SK-N-SH treated with all-trans-retinoic acid at 6 μM for 48 hours (cell line): Measurements from ENCODE around the gene RIMS4.

Source experiments
- ATAC-seq: fragments of 200-7000 bp; cut with Tn5 transposase; 3 replicates; pipeline ENCODE4 v1.9.1; 2020; ENCODE audit warnings: mild to moderate bottlenecking, moderate library complexity
- ARNTL ChIP-seq: fragments of 450-650 bp; formaldehyde crosslinking; IDR thresholded peaks from 2 replicates; pipeline ENCODE4 v1.5.0; 2020; ENCODE audit warnings: low read depth, mild to moderate bottlenecking, moderate library complexity, borderline replicate concordance
- BACH2 ChIP-seq: fragments of 250-450 bp; sonication (Bioruptor Pico); IDR thresholded peaks from 2 replicates; pipeline ENCODE4 v1.9.0; 2021; ENCODE audit warnings: mild to moderate bottlenecking, borderline replicate concordance
- CSDC2 ChIP-seq: fragments of 250-450 bp; sonication (Bioruptor Pico); IDR thresholded peaks from 2 replicates; pipeline ENCODE4 v1.5.0; 2020; ENCODE audit warnings: mild to moderate bottlenecking, moderate library complexity
- ESRRG ChIP-seq: fragments of 250-450 bp; sonication (Bioruptor Pico); IDR thresholded peaks from 2 replicates; pipeline ENCODE4 v1.6.1; 2021; ENCODE audit warnings: mild to moderate bottlenecking
- GLIS3 ChIP-seq: fragments of 250-450 bp; sonication (Bioruptor Pico); IDR thresholded peaks from 2 replicates; pipeline ENCODE4 v1.5.0; 2020; ENCODE audit warnings: mild to moderate bottlenecking, moderate library complexity
- ISL1 ChIP-seq: fragments of 250-450 bp; sonication (Bioruptor Pico); IDR thresholded peaks from 2 replicates; pipeline ENCODE4 v2.1.2; 2022; ENCODE audit warnings: mild to moderate bottlenecking, moderate library complexity
- OSR1 ChIP-seq: fragments of 250-450 bp; sonication (Bioruptor Pico); IDR thresholded peaks from 2 replicates; pipeline ENCODE4 v1.8.0; 2022; ENCODE audit warnings: moderate library complexity, mild to moderate bottlenecking, inconsistent platforms
- PPARA ChIP-seq: fragments of 250-450 bp; sonication (Bioruptor Pico); IDR thresholded peaks from 2 replicates; pipeline ENCODE4 v1.5.0; 2020; ENCODE audit warnings: mild to moderate bottlenecking, borderline replicate concordance
- RARB ChIP-seq: fragments of 250-450 bp; sonication (Bioruptor Pico); IDR thresholded peaks from 2 replicates; pipeline ENCODE4 v1.8.0; 2021; ENCODE audit warnings: mild to moderate bottlenecking, moderate library complexity
- TCF4 ChIP-seq: fragments of 250-450 bp; sonication (Bioruptor Pico); IDR thresholded peaks from 2 replicates; pipeline ENCODE4 v1.8.0; 2021; ENCODE audit warnings: mild to moderate bottlenecking, moderate library complexity, borderline replicate concordance
- TOX ChIP-seq: fragments of 250-450 bp; sonication (Bioruptor Pico); IDR thresholded peaks from 2 replicates; pipeline ENCODE4 v1.8.0; 2021; ENCODE audit warnings: mild to moderate bottlenecking, moderate library complexity, borderline replicate concordance
- ZC3H10 ChIP-seq: fragments of 250-450 bp; sonication (Bioruptor Pico); IDR thresholded peaks from 2 replicates; pipeline ENCODE4 v1.5.1; 2021; ENCODE audit warnings: mild to moderate bottlenecking, moderate library complexity
- ZFP3 ChIP-seq: fragments of 250-450 bp; sonication (Bioruptor Pico); IDR thresholded peaks from 2 replicates; pipeline ENCODE4 v1.5.0; 2020; ENCODE audit warnings: mild to moderate bottlenecking, moderate library complexity
- ZNF565 ChIP-seq: fragments of 450-650 bp; formaldehyde crosslinking; conservative IDR thresholded peaks from 2 replicates; pipeline ENCODE4 v1.5.0; 2020; ENCODE audit warnings: low read depth, mild to moderate bottlenecking, moderate library complexity
- ZNF70 ChIP-seq: fragments of 450-650 bp; formaldehyde crosslinking; IDR thresholded peaks from 2 replicates; pipeline ENCODE4 v1.5.0; 2020; ENCODE audit warnings: mild to moderate bottlenecking, moderate library complexity
- ZNF8 ChIP-seq: fragments of 450-650 bp; formaldehyde crosslinking; IDR thresholded peaks from 2 replicates; pipeline ENCODE4 v1.5.0; 2020; ENCODE audit warnings: mild to moderate bottlenecking, moderate library complexity
- TF ChIP-seq, protein P1 (sequence below): fragments of 250-450 bp; sonication (Bioruptor Pico); IDR thresholded peaks from 2 replicates; pipeline ENCODE4 v1.5.1; 2021; ENCODE audit warnings: mild to moderate bottlenecking, moderate library complexity
- TF ChIP-seq, protein P2 (sequence below): fragments of 250-450 bp; sonication (Bioruptor Pico); IDR thresholded peaks from 2 replicates; pipeline ENCODE4 v1.8.0; 2021; ENCODE audit warnings: low read depth, mild to moderate bottlenecking, moderate library complexity, borderline replicate concordance
- TF ChIP-seq, protein P3 (sequence below): fragments of 250-450 bp; sonication (Bioruptor Pico); IDR thresholded peaks from 2 replicates; pipeline ENCODE4 v1.5.1; 2020; ENCODE audit warnings: low read depth, mild to moderate bottlenecking, moderate library complexity
- TF ChIP-seq, protein P4 (sequence below): fragments of 250-450 bp; sonication (Bioruptor Pico); IDR thresholded peaks from 2 replicates; pipeline ENCODE4 v1.8.0; 2020; ENCODE audit warnings: mild to moderate bottlenecking, moderate library complexity, borderline replicate concordance

Gene RIMS4

DNA sequence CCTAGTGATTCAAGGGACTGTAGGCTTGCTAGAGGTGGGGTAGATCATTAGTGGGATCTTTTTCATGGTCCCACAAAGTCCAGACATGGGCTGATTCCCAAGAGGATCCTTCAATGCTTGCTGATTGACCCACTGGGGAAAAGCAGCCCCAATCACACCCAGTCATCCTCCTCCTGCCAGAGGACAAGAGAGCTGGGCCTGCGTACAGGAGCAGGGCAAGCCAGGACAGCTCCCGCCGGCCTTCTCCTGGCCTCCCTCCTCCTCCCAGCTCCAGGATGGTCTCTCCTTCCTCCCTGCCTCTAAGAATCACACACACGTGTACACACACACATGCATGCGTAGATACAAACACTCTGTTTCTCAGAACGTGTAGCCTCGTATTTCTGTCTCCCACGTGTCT is 37.7 kb downstream of the RIMS4 start (continued):
- TF ChIP-seq, protein P1, sequence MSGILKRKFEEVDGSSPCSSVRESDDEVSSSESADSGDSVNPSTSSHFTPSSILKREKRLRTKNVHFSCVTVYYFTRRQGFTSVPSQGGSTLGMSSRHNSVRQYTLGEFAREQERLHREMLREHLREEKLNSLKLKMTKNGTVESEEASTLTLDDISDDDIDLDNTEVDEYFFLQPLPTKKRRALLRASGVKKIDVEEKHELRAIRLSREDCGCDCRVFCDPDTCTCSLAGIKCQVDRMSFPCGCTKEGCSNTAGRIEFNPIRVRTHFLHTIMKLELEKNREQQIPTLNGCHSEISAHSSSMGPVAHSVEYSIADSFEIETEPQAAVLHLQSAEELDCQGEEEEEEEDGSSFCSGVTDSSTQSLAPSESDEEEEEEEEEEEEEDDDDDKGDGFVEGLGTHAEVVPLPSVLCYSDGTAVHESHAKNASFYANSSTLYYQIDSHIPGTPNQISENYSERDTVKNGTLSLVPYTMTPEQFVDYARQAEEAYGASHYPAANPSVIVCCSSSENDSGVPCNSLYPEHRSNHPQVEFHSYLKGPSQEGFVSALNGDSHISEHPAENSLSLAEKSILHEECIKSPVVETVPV (CRISPR knock-in tag), result no peak
- TF ChIP-seq PPARA (no peak), ESRRG (CRISPR knock-in tag) (no peak), ZNF8 (CRISPR knock-in tag) (no peak), TOX (no peak), ARNTL (no peak), ZNF70 (CRISPR knock-in tag) (no peak)
- TF ChIP-seq, protein P2, sequence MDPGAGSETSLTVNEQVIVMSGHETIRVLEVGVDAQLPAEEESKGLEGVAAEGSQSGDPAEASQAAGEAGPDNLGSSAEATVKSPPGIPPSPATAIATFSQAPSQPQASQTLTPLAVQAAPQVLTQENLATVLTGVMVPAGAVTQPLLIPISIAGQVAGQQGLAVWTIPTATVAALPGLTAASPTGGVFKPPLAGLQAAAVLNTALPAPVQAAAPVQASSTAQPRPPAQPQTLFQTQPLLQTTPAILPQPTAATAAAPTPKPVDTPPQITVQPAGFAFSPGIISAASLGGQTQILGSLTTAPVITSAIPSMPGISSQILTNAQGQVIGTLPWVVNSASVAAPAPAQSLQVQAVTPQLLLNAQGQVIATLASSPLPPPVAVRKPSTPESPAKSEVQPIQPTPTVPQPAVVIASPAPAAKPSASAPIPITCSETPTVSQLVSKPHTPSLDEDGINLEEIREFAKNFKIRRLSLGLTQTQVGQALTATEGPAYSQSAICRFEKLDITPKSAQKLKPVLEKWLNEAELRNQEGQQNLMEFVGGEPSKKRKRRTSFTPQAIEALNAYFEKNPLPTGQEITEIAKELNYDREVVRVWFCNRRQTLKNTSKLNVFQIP (CRISPR knock-in tag), result no peak

DNA sequence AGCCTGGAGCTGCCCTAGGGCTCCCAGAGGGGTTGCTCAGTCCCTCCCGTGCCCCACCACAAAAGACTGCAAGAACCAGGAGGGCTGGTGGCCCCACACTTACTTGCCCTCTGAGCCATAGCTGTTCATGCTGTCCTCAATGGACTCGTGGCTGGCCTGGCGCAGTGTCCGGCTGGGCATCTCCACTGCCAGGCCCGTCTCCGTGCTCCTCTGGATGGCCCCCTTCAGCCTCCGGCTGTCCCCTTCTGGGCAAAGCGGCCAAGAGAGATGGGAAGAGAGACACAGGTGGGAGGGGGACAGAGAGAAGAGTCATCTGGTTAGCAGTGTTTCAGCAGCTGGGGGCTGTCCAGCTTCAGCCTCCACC is 39.2 kb downstream of the RIMS4 start:
- no peak for ATAC-seq
- TF ChIP-seq BACH2 (CRISPR knock-in tag) (no peak), CSDC2 (CRISPR knock-in tag) (no peak), ZC3H10 (CRISPR knock-in tag) (no peak), ZNF70 (CRISPR knock-in tag) (no peak), ARNTL (no peak)
- TF ChIP-seq, protein P3, sequence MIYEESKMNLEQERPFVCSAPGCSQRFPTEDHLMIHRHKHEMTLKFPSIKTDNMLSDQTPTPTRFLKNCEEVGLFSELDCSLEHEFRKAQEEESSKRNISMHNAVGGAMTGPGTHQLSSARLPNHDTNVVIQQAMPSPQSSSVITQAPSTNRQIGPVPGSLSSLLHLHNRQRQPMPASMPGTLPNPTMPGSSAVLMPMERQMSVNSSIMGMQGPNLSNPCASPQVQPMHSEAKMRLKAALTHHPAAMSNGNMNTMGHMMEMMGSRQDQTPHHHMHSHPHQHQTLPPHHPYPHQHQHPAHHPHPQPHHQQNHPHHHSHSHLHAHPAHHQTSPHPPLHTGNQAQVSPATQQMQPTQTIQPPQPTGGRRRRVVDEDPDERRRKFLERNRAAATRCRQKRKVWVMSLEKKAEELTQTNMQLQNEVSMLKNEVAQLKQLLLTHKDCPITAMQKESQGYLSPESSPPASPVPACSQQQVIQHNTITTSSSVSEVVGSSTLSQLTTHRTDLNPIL (CRISPR knock-in tag), result no peak
- TF ChIP-seq, protein P4, sequence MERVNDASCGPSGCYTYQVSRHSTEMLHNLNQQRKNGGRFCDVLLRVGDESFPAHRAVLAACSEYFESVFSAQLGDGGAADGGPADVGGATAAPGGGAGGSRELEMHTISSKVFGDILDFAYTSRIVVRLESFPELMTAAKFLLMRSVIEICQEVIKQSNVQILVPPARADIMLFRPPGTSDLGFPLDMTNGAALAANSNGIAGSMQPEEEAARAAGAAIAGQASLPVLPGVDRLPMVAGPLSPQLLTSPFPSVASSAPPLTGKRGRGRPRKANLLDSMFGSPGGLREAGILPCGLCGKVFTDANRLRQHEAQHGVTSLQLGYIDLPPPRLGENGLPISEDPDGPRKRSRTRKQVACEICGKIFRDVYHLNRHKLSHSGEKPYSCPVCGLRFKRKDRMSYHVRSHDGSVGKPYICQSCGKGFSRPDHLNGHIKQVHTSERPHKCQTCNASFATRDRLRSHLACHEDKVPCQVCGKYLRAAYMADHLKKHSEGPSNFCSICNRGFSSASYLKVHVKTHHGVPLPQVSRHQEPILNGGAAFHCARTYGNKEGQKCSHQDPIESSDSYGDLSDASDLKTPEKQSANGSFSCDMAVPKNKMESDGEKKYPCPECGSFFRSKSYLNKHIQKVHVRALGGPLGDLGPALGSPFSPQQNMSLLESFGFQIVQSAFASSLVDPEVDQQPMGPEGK (CRISPR knock-in tag), result no peak

DNA sequence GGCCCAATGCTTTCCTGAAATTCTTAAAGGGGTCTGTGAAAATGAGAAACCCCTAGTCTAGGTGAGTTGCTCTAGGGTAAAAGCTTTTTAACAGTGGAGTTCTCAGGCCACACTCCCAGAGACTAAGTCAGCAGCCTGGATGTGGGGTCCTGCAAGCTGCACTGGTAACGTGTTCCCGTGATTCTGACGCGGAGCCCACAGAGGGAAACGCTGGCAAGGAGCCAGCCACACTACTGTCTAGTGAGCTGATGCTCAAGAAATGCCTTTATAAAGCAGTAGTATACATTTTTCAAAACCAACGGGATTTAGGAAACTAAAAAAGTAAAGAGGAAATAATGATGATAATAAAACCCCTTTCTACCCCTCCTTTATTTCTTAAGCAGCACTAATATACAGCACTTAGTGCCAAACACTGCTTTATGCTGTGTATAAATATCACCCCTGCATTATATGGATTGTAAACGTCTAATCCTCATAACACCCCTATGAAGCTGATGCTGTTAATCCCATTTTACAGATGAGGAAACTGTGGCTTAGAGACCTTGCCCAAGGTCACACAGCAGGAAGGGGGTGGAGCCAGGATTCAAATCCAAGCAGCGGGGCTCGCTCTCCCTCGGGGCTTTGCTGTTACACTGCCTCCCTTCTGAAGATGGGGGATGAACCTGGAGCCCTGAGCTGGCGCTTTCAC is 39.7 kb downstream of the RIMS4 start:
- no peak for ATAC-seq
- TF ChIP-seq ESRRG (CRISPR knock-in tag), result no peak
- TF ChIP-seq ZFP3 (CRISPR knock-in tag), result no peak
- TF ChIP-seq GLIS3 (CRISPR knock-in tag), result no peak
- TF ChIP-seq ISL1 (CRISPR knock-in tag), result no peak
- no peak for TF ChIP-seq ARNTL
- no peak for TF ChIP-seq ZC3H10 (CRISPR knock-in tag)
- TF ChIP-seq, protein P3 (CRISPR knock-in tag), result no peak
- TF ChIP-seq ZNF8 (CRISPR knock-in tag), result no peak
- no peak for TF ChIP-seq RARB (CRISPR knock-in tag)
- no peak for TF ChIP-seq PPARA
- TF ChIP-seq CSDC2 (CRISPR knock-in tag), result no peak
- TF ChIP-seq TOX, result no peak
- TF ChIP-seq TCF4 (CRISPR knock-in tag), result no peak
- TF ChIP-seq, protein P1 (CRISPR knock-in tag), result no peak
- no peak for TF ChIP-seq ZNF565 (CRISPR knock-in tag)
- TF ChIP-seq, protein P2 (CRISPR knock-in tag), result no peak
- no peak for TF ChIP-seq OSR1 (CRISPR knock-in tag)
- TF ChIP-seq, protein P4 (CRISPR knock-in tag), result no peak
- no peak for TF ChIP-seq ZNF70 (CRISPR knock-in tag)
- TF ChIP-seq, all 23 proteins: peak for 0
